Measurements from ENCODE around the gene NCAPH2. TPM values are rescaled to one million over a fixed set of nuclear protein-coding genes. Genes with fewer than 3 reads are reported as not detected.
A peak's percentile ranks its signal among the peaks of the same experiment; 100 is the strongest.

NCAPH2 gene
- total RNA-seq, 2 experiments from 2014 or later = 136 to 181 TPM

DNA sequence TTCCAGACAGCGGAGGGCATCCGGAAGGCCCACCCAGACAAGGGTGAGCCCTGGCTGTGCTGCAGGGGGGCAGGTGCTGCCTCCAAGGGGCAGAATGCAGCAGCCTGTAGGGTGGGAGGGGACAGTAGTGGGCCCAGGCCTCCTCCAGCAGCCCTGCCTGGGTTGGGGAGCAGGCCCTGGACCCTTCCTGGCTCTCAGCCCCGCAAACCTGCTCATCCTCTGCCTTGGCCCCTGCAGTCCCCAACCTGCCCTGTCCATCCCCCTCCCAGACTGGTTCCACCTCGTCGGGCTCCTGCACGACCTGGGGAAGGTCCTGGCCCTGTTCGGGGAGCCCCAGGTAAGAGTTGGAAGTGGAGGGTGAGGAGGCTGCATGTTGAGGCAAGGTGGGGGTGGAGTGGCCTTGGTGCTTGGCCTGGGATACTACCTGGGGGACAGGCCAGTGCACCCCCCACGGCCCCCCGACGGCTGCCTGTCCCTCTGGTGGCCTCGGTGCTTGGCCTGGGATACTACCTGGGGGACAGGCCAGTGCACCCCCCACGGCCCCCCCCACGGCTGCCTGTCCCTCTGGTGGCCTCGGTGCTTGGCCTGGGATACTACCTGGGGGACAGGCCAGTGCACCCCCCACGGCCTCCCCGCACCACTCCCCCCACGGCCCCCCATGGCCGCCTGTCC lies 19.9 kb upstream of the NCAPH2 start:
- peaks cover 8% of the 10 kb centered on the region for H3K4me1 Mint-ChIP-seq
- no peaks in the 10 kb centered on the region for H3K36me3 Mint-ChIP-seq
- H3K4me3 Mint-ChIP-seq = no peak overlapping the region
- no peak for ATAC-seq
- H3K27ac Mint-ChIP-seq = no peak overlapping the region
- H3K27me3 Mint-ChIP-seq = no peaks in the 10 kb centered on the region
- no peaks in the 10 kb centered on the region for H3K9me3 Mint-ChIP-seq (ENCODE audit: low read depth)
- no peak for DNase-seq
- CTCF ChIA-PET = no interaction called here

DNA sequence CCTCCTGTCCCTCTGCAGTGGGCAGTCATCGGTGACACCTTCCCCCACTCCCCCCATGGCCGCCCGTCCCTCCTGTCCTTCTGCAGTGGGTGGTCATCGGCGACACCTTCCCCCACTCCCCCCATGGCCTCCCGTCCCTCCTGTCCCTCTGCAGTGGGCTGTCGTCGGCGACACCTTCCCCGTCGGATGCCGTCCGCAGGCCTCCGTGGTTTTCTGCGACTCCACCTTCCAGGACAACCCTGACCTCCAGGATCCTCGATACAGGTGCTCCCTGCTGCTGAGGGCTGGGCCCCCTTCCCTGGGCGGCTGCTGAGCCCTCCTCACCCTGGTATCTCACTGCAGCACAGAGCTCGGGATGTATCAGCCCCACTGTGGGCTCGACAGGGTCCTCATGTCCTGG lies 19.1 kb upstream of the NCAPH2 start:
- DNase-seq = no peak
- peaks cover 8% of the 10 kb centered on the region for H3K4me1 Mint-ChIP-seq
- CTCF ChIA-PET = interaction anchor here (1.3 kb wide), 1 partner anchor 9 kb away, joined by 4 read pairs; no protein-coding TSS in a partner anchor

DNA sequence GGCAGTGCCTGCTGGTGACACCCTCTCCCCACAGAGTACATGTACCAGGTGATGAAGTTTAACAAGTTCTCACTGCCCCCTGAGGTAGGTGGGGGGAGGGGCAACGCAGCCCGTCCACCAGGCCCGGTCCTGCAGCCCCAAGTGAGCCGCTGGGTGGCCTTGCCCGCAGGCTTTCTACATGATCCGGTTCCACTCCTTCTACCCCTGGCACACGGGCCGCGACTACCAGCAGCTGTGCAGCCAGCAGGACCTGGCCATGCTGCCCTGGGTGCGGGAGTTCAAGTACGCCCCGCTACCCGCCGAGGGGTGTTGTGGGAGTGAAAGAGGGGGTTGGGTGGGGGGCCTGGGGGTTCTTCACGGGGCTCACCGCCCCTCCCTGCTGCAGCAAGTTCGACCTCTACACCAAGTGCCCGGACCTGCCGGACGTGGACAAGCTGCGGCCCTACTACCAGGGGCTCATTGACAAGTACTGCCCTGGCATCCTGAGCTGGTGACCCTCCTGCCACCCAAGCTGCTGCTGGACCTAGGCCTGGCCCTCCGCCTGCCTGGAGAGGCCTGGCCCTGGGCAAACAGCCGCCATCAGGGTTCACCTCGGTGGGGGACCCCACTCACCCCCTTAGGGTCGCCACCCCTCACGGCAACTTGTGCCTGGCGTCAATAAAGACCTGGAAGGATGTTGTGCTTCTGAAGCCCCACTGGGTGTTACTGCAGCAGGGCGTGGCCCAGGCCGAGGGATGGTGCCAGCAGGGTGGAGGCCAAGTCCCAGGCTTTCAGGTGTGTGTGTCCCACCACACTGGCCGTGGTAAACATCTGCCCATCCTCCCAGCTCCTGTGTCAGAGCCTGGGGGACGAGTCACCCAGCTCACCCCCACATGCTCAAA lies 18.4 kb upstream of the NCAPH2 start:
- Mint-ChIP-seq H3K4me3 (no peak overlapping the region), H3K27me3 (no peaks in the 10 kb centered on the region), H3K4me1 (peaks cover 8% of the 10 kb centered on the region), H3K36me3 (no peaks in the 10 kb centered on the region), H3K9me3 (ENCODE audit: low read depth) (no peaks in the 10 kb centered on the region), H3K27ac (no peak overlapping the region)
- CTCF ChIA-PET = interaction anchor here (1.3 to 1.4 kb wide), 2 partner anchors 9 to 10 kb away, joined by 3 to 4 read pairs; no protein-coding TSS in a partner anchor
- no peak for ATAC-seq
- DNase-seq = no peak

More for the DNA sequence above, 19.1 kb upstream of the NCAPH2 start:
- H3K4me3 Mint-ChIP-seq = no peak overlapping the region
- no peaks in the 10 kb centered on the region for H3K9me3 Mint-ChIP-seq (ENCODE audit: low read depth)
- no peak for ATAC-seq
- no peaks in the 10 kb centered on the region for H3K36me3 Mint-ChIP-seq
- H3K27ac Mint-ChIP-seq = no peak overlapping the region
- H3K27me3 Mint-ChIP-seq = no peaks in the 10 kb centered on the region

DNA sequence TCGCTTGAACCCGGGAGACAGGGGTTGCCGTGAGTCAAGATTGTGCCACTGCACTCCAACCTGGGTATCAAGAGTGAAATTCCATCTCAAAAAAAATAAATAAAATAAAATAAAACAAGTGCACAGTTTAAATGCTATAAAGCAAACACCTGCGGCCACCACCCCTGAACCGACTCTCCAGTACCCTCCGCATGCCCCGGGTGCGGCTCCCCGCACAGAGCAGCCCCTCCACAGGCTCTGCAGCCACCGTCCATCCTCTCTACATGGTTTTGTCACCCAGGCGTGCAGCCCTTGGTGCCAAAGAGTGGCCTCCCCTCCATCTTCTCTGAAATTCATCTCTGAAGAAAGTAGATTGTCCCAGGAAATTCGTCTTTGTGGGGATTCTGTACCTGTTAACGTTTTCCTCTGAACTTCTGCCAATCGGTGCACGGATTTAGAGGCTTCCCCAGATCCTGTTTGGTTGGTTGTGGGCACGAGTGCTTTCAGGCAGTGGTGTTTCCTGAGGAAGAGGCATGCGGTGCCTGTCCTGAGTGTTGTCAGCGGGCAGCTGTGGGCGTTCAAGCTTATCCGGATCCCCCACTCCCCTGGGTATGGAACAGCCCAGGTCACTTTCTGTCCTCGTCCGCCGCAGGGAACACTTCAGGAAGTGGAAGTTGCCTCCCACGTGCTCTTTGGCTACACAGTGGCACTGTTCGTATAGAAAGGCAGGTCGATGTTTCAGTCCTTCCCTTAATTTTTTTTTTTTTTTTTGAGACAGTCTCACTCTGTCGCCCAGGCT lies 17.3 kb upstream of the NCAPH2 start:
- peaks cover 8% of the 10 kb centered on the region for H3K4me1 Mint-ChIP-seq
- no peak overlapping the region for H3K27ac Mint-ChIP-seq
- H3K4me3 Mint-ChIP-seq = no peak overlapping the region

DNA sequence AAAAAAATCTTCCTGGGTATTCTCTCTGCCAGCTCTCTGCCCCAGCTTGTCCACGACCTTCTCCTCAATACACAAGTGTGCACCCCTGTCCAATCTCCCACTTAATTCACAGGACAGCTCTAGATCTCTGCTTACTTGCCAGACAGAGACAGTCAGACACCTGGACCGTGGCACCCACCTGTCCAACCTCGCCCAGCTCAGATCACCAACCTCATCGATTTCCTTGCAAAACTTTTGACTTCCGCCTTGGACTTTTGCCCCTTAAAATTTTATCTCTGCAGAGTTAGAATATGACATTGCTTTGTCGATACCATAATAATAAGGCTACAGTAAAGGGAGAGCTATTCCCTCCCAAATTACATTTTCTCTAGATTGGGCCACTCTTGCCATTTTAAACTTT lies 10.9 kb upstream of the NCAPH2 start:
- Mint-ChIP-seq H3K9me3 (ENCODE audit: low read depth) (no peaks in the 10 kb centered on the region), H3K27ac (no peak overlapping the region)

More for the DNA sequence above, 17.3 kb upstream of the NCAPH2 start:
- peaks cover 5% of the 10 kb centered on the region for H3K27me3 Mint-ChIP-seq
- no peaks in the 10 kb centered on the region for H3K36me3 Mint-ChIP-seq
- CTCF ChIA-PET = interaction anchor here (0.8 to 1.4 kb wide), 2 partner anchors 9 to 23 kb away, joined by 3 read pairs; no protein-coding TSS in a partner anchor
- DNase-seq (no peak), ATAC-seq (peak; percentile 32)
- H3K9me3 Mint-ChIP-seq (ENCODE audit: low read depth) = no peaks in the 10 kb centered on the region

DNA sequence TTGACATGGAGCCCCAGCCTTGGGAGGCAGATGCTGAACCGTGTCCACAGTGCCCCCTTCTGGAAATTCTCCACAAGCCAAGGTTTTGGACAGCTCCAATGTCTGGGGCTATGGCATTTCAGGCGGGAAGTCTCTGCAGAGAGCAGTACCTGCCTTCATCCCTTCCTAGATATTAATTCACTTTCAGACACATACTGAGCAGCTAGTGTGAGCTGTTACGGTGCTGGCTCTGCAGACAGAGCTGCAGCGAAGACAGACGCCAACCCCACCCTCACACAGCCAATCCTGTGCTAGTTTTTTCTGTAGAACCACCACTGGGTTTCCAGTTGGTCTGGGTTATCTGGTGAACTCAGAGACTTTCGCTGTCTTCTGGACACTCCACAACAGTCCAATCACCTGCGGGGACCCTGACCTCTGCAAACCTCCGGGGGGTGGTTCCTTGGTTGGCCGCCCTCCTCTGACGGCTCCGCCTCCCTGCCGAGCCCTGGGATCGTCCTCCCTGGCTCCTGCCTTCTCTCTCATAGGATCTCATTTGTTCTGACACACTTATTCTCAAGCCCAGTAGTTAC lies 9.6 kb upstream of the NCAPH2 start:
- CTCF ChIA-PET = interaction anchor here (0.6 to 3.4 kb wide), 42 partner anchors 9 to 327 kb away, joined by 3 to 38 read pairs (median 4); partner anchors contain the start of genes ADM2, HDAC10, LMF2 and MIOX
- DNase-seq (peak; percentile 85), ATAC-seq (peak; percentile 92)
- Mint-ChIP-seq H3K4me1 (peaks cover 7% of the 10 kb centered on the region), H3K4me3 (no peak overlapping the region), H3K36me3 (no peaks in the 10 kb centered on the region), H3K27ac (no peak overlapping the region), H3K9me3 (ENCODE audit: low read depth) (no peaks in the 10 kb centered on the region), H3K27me3 (peaks cover 13% of the 10 kb centered on the region)

More for the DNA sequence above, 10.9 kb upstream of the NCAPH2 start:
- H3K4me3 Mint-ChIP-seq = no peak overlapping the region
- no peak for ATAC-seq
- H3K27me3 Mint-ChIP-seq = peaks cover 13% of the 10 kb centered on the region
- peaks cover 7% of the 10 kb centered on the region for H3K4me1 Mint-ChIP-seq
- H3K36me3 Mint-ChIP-seq = no peaks in the 10 kb centered on the region
- DNase-seq = no peak
- CTCF ChIA-PET = interaction anchor here (1.0 to 3.4 kb wide), 17 partner anchors 10 to 255 kb away, joined by 3 to 38 read pairs (median 5); partner anchors contain the start of genes ADM2, HDAC10, LMF2 and MIOX

DNA sequence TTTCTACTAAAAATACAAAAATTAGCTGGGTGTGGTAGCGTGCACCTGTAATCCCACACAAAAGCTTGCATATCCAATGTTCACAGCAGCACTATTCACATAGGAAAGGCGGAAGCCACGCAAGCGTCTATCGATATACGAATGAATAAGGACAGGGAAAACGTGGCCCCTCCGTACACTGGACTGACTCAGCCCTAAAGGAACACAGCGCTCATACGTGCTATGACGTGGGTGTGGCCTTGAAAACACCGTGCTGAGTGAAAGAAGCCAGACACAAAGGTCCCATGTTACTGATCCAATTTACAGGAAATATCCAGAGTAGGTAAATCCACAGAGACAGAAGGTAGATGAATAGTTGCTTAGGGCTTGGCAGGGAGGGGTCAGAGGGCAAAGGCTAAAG lies 7.6 kb upstream of the NCAPH2 start:
- ATAC-seq (no peak), DNase-seq (no peak)
- Mint-ChIP-seq H3K4me3 (no peak overlapping the region), H3K4me1 (peaks cover 10% of the 10 kb centered on the region), H3K36me3 (no peaks in the 10 kb centered on the region), H3K9me3 (ENCODE audit: low read depth) (no peaks in the 10 kb centered on the region), H3K27me3 (peaks cover 10% of the 10 kb centered on the region), H3K27ac (no peak overlapping the region)
- CTCF ChIA-PET = interaction anchor here (0.8 to 3.4 kb wide), 6 partner anchors 16 to 248 kb away, joined by 3 to 13 read pairs (median 4); no protein-coding TSS in a partner anchor

DNA sequence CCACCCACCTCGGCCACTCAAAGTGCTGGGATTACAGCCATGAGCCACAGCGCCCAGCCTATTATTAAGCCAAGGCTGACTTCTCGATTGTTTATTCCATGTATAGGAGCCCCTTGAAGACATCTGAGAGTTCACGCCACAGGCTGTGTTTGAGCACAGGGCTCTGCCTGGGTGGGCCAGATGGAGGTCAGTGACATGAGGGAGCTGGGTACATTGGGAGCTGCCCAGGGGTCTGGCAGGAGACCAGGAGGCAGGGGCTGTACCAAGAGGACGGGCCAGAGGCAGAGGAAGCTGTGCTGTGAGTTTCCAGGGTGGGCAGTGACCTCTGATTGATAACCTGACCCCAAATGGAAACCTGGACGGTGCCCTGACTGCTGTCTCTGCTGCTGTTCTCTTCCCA lies 5.9 kb upstream of the NCAPH2 start:
- Mint-ChIP-seq H3K36me3 (no peaks in the 10 kb centered on the region), H3K4me3 (no peak overlapping the region), H3K9me3 (ENCODE audit: low read depth) (no peaks in the 10 kb centered on the region), H3K4me1 (peaks cover 15% of the 10 kb centered on the region), H3K27me3 (peaks cover 5% of the 10 kb centered on the region), H3K27ac (no peak overlapping the region)
- CTCF ChIA-PET = interaction anchor here (1.2 to 1.8 kb wide), 2 partner anchors 24 to 188 kb away, joined by 3 to 5 read pairs; partner anchors contain the start of gene SCO2
- no peak for ATAC-seq
- DNase-seq = no peak

DNA sequence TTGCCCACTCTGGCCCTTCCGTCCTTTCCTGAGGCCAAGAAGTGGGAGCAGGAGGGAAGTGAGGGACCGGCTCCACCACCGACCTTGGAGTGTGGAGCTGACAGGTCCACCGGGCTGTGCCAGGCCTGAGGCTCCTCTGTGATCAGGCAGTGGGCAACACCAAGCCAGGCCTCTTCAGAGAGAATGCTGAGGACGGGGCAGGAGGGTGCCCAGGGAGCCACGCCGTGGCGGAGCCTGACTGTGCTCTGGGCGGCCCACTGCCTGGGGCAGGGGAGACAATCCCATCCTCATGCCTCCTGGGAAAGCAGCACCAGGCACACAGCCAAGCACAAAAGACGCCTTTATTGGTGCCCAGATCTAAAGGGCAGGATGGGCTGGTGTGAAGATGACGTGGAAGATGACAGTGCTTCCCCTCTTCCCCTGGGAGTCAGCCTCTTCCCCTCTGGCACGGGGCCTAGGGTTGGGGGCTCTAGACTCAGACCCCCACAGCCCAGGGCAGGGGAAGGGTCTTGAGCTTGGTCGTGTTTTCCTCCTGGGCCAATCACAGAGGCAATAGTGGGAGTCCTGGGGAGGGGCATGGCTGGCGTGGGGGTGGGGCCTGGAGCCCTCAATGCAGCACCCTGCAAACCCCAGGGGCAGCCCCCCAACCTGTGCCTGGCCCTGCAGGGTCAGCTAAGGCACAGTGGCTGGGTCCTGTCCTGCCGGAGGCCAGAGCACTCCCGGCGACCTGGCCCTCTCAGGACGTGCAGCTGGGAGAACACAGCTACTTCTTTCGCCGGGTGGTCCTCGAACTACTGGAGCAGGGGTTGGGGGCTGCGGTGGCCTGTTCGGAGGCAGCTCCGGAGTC lies 5.2 kb upstream of the NCAPH2 start:
- no peak for DNase-seq
- CTCF ChIA-PET = interaction anchor here (0.9 to 1.8 kb wide), 2 partner anchors 23 to 29 kb away, joined by 3 to 5 read pairs; partner anchors contain the start of gene SCO2
- no peak for ATAC-seq
- H3K27me3 Mint-ChIP-seq = peaks cover under 1% of the 10 kb centered on the region
- peaks cover 15% of the 10 kb centered on the region for H3K4me1 Mint-ChIP-seq
- H3K36me3 Mint-ChIP-seq = no peaks in the 10 kb centered on the region
- no peak overlapping the region for H3K27ac Mint-ChIP-seq
- no peaks in the 10 kb centered on the region for H3K9me3 Mint-ChIP-seq (ENCODE audit: low read depth)
- H3K4me3 Mint-ChIP-seq = no peak overlapping the region

DNA sequence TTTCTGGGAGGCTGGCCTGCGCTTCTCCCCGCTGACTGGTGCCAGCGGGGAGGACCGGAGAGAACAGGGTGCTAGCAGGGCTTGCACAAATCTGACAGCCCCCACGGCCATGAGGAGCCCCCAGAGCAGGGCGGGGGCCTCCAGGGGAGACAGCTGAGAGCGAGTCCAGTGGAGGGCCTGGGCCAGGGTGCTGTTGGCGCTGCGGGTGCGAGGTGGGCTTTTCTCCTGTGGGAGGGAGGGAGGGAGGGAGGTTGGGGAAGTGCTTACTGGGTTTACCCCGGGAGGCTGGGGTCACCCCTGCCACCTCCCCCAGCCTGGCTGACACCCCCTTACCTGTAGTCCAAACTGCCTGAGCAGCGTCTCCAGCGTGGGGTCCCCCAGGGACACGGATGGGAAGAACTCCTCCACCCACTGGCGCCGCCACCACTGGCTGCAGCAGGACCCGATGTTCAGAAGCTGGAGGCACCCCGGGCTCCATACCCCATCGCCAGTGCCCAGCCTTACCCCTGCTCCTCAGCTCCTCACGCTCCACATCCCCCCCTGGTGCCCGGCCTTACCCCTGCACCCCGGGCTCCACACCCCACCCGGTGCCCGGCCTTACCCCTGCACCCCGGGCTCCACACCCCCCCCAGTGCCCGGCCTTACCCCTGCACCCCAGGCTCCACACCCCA lies 4.4 kb upstream of the NCAPH2 start:
- H3K9me3 Mint-ChIP-seq (ENCODE audit: low read depth) = no peaks in the 10 kb centered on the region
- peaks cover 10% of the 10 kb centered on the region for H3K4me1 Mint-ChIP-seq
- no peak for DNase-seq
- H3K27ac Mint-ChIP-seq = no peak overlapping the region
- no peak overlapping the region for H3K4me3 Mint-ChIP-seq
- H3K36me3 Mint-ChIP-seq = no peaks in the 10 kb centered on the region
- ATAC-seq = no peak
- CTCF ChIA-PET = interaction anchor here (0.9 kb wide), 1 partner anchor 30 kb away, joined by 3 read pairs; no protein-coding TSS in a partner anchor
- no peaks in the 10 kb centered on the region for H3K27me3 Mint-ChIP-seq

DNA sequence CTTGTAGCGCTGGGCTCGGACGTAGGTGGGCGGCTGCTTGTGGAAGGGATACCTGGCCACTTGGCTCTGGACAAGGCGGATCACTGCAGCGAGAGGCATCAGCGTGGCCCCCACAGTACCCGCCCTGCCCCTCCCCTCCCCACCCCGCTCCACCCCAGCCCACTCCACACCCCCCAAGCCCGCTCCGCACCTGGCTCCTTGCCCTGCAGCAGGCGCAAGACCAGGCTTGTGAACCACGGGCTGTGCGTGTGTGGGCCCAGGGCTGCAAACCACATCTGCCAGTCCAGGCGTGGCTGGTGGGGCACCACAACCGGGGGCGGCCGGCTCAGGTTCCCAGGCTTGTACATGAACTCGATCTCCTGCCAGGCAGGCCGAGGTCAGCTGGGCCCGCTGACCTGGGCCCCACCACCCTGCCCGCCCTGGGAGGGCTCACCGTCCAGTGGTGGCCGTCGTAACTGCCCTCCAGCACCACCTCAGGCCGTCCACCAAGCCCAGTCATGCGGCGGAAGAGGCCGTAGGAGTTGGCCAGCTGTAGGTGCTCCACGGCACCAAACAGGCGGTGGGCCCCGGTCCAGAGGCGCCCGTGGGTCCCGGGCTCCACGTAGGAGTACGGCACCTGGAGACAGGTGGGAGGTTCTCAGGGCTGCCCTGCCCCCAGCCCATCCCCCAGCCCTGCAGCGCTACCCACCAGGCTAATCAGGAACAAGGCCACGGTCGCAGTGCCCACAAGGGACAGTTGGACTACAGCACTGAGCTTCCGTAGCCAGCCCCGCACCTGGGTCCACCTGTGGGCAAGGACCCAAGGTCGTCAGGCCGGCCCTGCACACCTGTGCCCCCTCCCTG lies 3.4 kb upstream of the NCAPH2 start:
- H3K27me3 Mint-ChIP-seq = no peaks in the 10 kb centered on the region
- no peak for DNase-seq

More for the DNA sequence above, 3.4 kb upstream of the NCAPH2 start:
- Mint-ChIP-seq H3K27ac (no peak overlapping the region), H3K4me1 (peaks cover 17% of the 10 kb centered on the region), H3K36me3 (no peaks in the 10 kb centered on the region), H3K9me3 (ENCODE audit: low read depth) (no peaks in the 10 kb centered on the region), H3K4me3 (no peak overlapping the region)
- CTCF ChIA-PET = interaction anchor here (1.0 kb wide), 1 partner anchor 21 kb away, joined by 3 read pairs; the partner anchor contains the start of gene SCO2
- no peak for ATAC-seq

Data from activated CD8-positive, alpha-beta memory T cell treated with anti-CD3 and anti-CD28 coated beads, Interleukin-2, amount 10 ng/mL, durations not matched to agents 7 days and 5 days (primary cell).